CD8-positive, alpha-beta memory T cell (primary cell): ENCODE data around the gene OSBPL1A. TPM values are rescaled to one million over a fixed set of nuclear protein-coding genes. Genes with fewer than 3 reads are reported as not detected.
A peak's percentile ranks its signal among the peaks of the same experiment; 100 is the strongest.

Experiments
- CTCF ChIA-PET: fragments of 350-600 bp; sonication (Branson Sonifier 250); formaldehyde crosslinking; loops from one replicate; lab custom pipeline; 2021; ENCODE audit warnings: antibody characterized with exemption; lab: Charles Lee
- POLR2A ChIA-PET: fragments of 350-600 bp; sonication (Branson Sonifier 250); formaldehyde crosslinking; loops from one replicate; lab custom pipeline; 2021; ENCODE audit warnings: antibody characterized with exemption; lab: Charles Lee
- DNase-seq, 5 donors: peaks; one replicate each; pipeline versions ENCODE4 v3.0.0 to v3.0.0-alpha.2; 2020 to 2022; ENCODE audit warnings: mixed read lengths in 1 of 5
- H3K27ac ChIP-seq: one replicate; pipeline ENCODE4 v1.7.0; 2013; ENCODE audit warnings: low read depth, mild to moderate bottlenecking, low read length, moderate library complexity
- H3K27me3 ChIP-seq: 2 replicates; pipeline ENCODE4 v1.7.0; 2013; ENCODE audit warnings: low read length, mild to moderate bottlenecking; ENCODE audit not compliant: insufficient read depth, poor library complexity, severe bottlenecking
- H3K36me3 ChIP-seq: 2 replicates; pipeline ENCODE4 v1.7.0; 2013; ENCODE audit warnings: mild to moderate bottlenecking, low read length, moderate library complexity; ENCODE audit not compliant: insufficient read depth
- H3K4me1 ChIP-seq: 2 replicates; pipeline ENCODE4 v1.7.0; 2013; ENCODE audit warnings: mild to moderate bottlenecking, low read length, moderate library complexity; ENCODE audit not compliant: insufficient read depth
- H3K4me3 ChIP-seq: 2 replicates; pipeline ENCODE4 v1.7.0; 2013; ENCODE audit warnings: mild to moderate bottlenecking, low read length
- H3K9me3 ChIP-seq: 2 replicates; pipeline ENCODE4 v1.7.0; 2013; ENCODE audit warnings: mild to moderate bottlenecking, low read length
- H3K27ac Mint-ChIP-seq, 8 donors: one replicate each; pipeline ENCODE4 v1.8.0; 2020 to 2021; ENCODE audit warnings: mixed read lengths in 8 of 8, mild to moderate bottlenecking in 6 of 8, inconsistent platforms in 3 of 8, moderate library complexity in 3 of 8
- H3K27me3 Mint-ChIP-seq, 2 donors: one replicate each; pipeline ENCODE4 v1.8.0; 2020 to 2021; ENCODE audit warnings: mixed read lengths in 2 of 2, mild to moderate bottlenecking in 1 of 2, moderate library complexity in 1 of 2
- H3K36me3 Mint-ChIP-seq, 3 donors: one replicate each; pipeline ENCODE4 v1.8.0; 2020 to 2021; ENCODE audit warnings: mixed read lengths in 3 of 3, inconsistent platforms in 1 of 3, mild to moderate bottlenecking in 1 of 3
- H3K4me1 Mint-ChIP-seq, 3 donors: one replicate each; pipeline ENCODE4 v1.8.0; 2020 to 2021; ENCODE audit warnings: mixed read lengths in 3 of 3, inconsistent platforms in 1 of 3, mild to moderate bottlenecking in 1 of 3
- H3K4me3 Mint-ChIP-seq, 7 donors: one replicate each; pipeline ENCODE4 v1.8.0; 2020 to 2021; ENCODE audit warnings: mixed read lengths in 7 of 7, mild to moderate bottlenecking in 6 of 7, moderate library complexity in 4 of 7, inconsistent platforms in 2 of 7
- H3K9me3 Mint-ChIP-seq, 5 donors: one replicate each; pipeline ENCODE4 v1.8.0; 2020 to 2022; ENCODE audit warnings: mixed read lengths in 5 of 5, mild to moderate bottlenecking in 3 of 5, moderate library complexity in 2 of 5, inconsistent platforms in 1 of 5
- polyA plus RNA-seq: library from polyadenylated mRNA; unstranded; fragments of 300-500 nt; fragmentation: Illumina TruSeq; gene quantifications from one replicate; pipeline ENCODE4 v1.2.3, GENCODE V29; 2021
- total RNA-seq, 2 experiments: library from RNA; stranded (reverse); gene quantifications; one replicate each; pipeline ENCODE4 v1.2.3, GENCODE V29; 2021

The OSBPL1A gene
- total and polyA plus RNA-seq, 3 experiments from 2014 or later, result 1.3 to 2.5 (median 1.5) TPM

DNA sequence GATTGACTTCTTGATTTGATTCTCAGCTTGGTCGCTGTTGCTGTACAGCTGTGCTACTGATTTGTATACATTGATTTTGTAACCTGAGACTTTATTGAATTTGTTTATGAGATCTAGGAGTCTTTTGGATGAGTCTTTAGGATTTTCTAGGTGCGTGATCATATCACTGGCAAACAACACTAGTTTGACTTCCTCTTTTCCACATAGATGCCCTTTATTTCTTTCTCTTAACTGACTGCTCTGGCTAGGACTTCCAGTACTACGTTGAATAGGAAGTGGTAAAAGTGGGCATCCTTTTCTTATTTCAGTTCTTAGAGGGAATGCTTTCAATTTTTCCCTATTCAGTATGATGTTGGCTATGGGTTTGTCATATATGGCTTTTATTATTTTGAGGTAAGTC is 101.3 kb downstream of the OSBPL1A start:
- DNase-seq, result no peak
- H3K9me3 Mint-ChIP-seq, result peaks cover 0 to 4% (median 0%) of the 10 kb centered on the region in 5 donors
- Histone ChIP-seq H3K4me3 (no peak overlapping the region), H3K4me1 (no peaks in the 10 kb centered on the region), H3K27ac (no peak overlapping the region), H3K27me3 (no peaks in the 10 kb centered on the region), H3K36me3 (no peaks in the 10 kb centered on the region), H3K9me3 (no peaks in the 10 kb centered on the region)
- CTCF ChIA-PET, result no interaction called here
- peaks cover 6 to 15% of the 10 kb centered on the region in 2 donors for H3K27me3 Mint-ChIP-seq
- no peak overlapping the region for H3K27ac Mint-ChIP-seq
- no peaks in the 10 kb centered on the region for H3K36me3 Mint-ChIP-seq
- no peak overlapping the region for H3K4me3 Mint-ChIP-seq
- POLR2A ChIA-PET, result no interaction called here
- no peaks in the 10 kb centered on the region for H3K4me1 Mint-ChIP-seq

DNA sequence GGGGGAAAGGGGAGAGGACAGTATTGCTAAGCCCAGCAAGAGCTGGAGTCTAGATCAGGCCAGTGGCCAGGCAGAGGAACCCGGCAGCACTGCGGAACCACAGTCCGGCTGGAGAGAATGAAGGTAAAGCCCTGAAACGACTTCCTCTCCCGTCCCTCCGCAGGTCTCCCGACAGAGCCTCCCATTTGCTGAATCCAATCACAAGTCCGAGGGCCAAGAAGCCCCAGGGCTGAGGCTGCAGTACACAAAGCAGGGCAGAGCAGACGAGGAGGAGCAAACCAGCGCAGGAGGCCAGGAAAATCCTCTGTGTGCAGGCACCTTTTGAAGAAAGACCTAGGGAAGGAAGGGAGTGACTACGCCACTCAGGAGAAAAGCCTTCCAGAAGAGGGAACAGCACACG is 104.4 kb downstream of the OSBPL1A start:
- Mint-ChIP-seq H3K27ac (no peak overlapping the region), H3K4me3 (no peak overlapping the region), H3K36me3 (no peaks in the 10 kb centered on the region), H3K9me3 (peaks cover 0 to 4% (median 0%) of the 10 kb centered on the region in 5 donors), H3K27me3 (peaks cover 0 to 4% of the 10 kb centered on the region in 2 donors), H3K4me1 (no peaks in the 10 kb centered on the region)
- no peaks in the 10 kb centered on the region for H3K36me3 ChIP-seq
- ChIA-PET CTCF (no interaction called here), POLR2A (no interaction called here)
- no peaks in the 10 kb centered on the region for H3K4me1 ChIP-seq
- H3K4me3 ChIP-seq, result no peak overlapping the region
- no peak for DNase-seq
- H3K27ac ChIP-seq, result no peak overlapping the region
- no peaks in the 10 kb centered on the region for H3K27me3 ChIP-seq
- no peaks in the 10 kb centered on the region for H3K9me3 ChIP-seq

DNA sequence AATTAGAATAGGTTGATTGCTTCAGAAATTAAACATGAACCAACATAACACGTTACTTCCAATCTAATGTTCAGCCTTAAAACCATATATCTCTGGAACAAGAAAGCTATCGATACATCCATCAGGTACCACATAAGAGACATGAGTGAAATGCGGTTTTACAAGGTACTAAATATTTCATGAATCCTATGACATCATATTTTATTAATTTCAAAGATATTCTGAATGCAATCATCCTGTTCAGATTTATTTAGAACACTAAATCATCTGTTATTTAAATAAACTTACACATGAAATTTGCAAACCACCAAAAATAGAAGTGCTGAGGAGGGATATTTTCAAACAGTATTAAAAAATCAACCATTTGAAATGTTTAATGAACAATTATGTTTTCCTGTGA is 119.0 kb downstream of the OSBPL1A start:
- Histone ChIP-seq H3K27me3 (no peaks in the 10 kb centered on the region), H3K4me3 (no peak overlapping the region), H3K9me3 (no peaks in the 10 kb centered on the region), H3K27ac (no peak overlapping the region), H3K4me1 (no peaks in the 10 kb centered on the region), H3K36me3 (no peaks in the 10 kb centered on the region)
- H3K9me3 Mint-ChIP-seq, result no peaks in the 10 kb centered on the region
- H3K4me3 Mint-ChIP-seq, result no peak overlapping the region
- POLR2A ChIA-PET, result no interaction called here
- CTCF ChIA-PET, result no interaction called here
- no peak overlapping the region for H3K27ac Mint-ChIP-seq
- DNase-seq, result no peak
- peaks cover 10 to 21% of the 10 kb centered on the region in 2 donors for H3K27me3 Mint-ChIP-seq
- H3K4me1 Mint-ChIP-seq, result no peaks in the 10 kb centered on the region
- H3K36me3 Mint-ChIP-seq, result peaks cover 0 to 2% (median 1%) of the 10 kb centered on the region in 3 donors

DNA sequence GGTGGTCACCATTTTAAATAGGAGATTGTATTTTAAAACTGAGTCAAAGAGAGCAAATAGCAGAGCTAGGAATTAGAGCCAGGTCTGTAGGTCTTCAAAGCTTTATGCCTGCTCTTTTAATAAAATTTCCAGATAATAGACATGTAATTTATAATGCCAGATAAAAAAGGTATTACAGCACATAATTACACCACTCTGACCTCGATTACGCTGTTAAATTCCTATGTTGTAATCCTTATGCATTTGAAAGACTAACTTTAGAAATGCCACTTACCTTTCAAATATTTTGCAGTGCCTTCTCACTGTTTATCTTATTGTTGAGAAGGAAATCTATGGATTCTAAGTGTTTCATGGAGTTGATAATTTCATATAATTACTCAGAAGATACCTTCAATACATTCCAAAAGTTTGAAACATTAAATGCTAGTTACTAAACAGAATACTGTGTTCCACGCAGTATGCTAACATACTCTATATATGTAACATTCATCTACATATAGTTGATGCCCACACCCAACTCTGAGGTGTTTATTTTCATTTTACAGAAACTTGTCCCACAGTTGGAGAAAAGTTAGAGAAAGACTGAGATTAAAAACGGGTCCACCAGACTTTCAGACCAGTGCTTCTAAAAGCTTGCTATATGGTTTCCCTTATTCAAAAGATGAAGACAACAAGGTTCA is 120.0 kb downstream of the OSBPL1A start:
- no peaks in the 10 kb centered on the region for H3K4me1 Mint-ChIP-seq
- ChIA-PET CTCF (no interaction called here), POLR2A (no interaction called here)
- no peak overlapping the region for H3K27ac Mint-ChIP-seq
- Histone ChIP-seq H3K27me3 (no peaks in the 10 kb centered on the region), H3K4me1 (no peaks in the 10 kb centered on the region), H3K36me3 (no peaks in the 10 kb centered on the region), H3K27ac (no peak overlapping the region), H3K4me3 (no peak overlapping the region), H3K9me3 (no peaks in the 10 kb centered on the region)
- H3K4me3 Mint-ChIP-seq, result no peak overlapping the region
- peaks cover 10 to 28% of the 10 kb centered on the region in 2 donors for H3K27me3 Mint-ChIP-seq
- DNase-seq, result no peak
- H3K36me3 Mint-ChIP-seq, result peaks cover 0 to 3% (median 2%) of the 10 kb centered on the region in 3 donors
- no peaks in the 10 kb centered on the region for H3K9me3 Mint-ChIP-seq

DNA sequence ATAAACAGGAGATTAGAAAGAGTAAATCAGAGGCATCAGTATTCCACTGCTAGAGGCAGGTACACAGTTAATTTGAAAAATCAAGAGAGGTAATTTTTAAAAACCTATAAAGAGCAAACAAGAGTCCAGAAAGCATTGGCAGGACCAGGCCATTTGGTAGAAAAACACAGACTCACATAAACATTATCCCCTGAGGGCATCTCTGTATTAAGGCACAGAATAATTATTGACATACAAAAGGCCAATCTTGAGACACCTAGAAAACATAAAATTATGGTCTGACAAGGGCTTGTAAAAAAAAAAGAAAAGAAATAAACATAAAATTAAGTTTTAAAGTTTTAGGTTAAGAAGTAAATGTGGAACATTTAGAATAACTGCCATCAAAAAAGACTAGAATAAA is 120.6 kb downstream of the OSBPL1A start:
- Histone ChIP-seq H3K27me3 (peaks cover 5% of the 10 kb centered on the region), H3K4me3 (no peak overlapping the region), H3K36me3 (no peaks in the 10 kb centered on the region), H3K4me1 (no peaks in the 10 kb centered on the region), H3K27ac (no peak overlapping the region), H3K9me3 (no peaks in the 10 kb centered on the region)
- ChIA-PET POLR2A (no interaction called here), CTCF (no interaction called here)
- no peak overlapping the region for H3K27ac Mint-ChIP-seq
- peaks cover 2 to 4% (median 4%) of the 10 kb centered on the region in 3 donors for H3K4me1 Mint-ChIP-seq
- DNase-seq, result no peak
- H3K9me3 Mint-ChIP-seq, result peaks cover 0 to 2% (median 0%) of the 10 kb centered on the region in 5 donors
- no peak overlapping the region for H3K4me3 Mint-ChIP-seq
- peaks cover 0 to 4% (median 3%) of the 10 kb centered on the region in 3 donors for H3K36me3 Mint-ChIP-seq
- H3K27me3 Mint-ChIP-seq, result peaks cover 15 to 33% of the 10 kb centered on the region in 2 donors

DNA sequence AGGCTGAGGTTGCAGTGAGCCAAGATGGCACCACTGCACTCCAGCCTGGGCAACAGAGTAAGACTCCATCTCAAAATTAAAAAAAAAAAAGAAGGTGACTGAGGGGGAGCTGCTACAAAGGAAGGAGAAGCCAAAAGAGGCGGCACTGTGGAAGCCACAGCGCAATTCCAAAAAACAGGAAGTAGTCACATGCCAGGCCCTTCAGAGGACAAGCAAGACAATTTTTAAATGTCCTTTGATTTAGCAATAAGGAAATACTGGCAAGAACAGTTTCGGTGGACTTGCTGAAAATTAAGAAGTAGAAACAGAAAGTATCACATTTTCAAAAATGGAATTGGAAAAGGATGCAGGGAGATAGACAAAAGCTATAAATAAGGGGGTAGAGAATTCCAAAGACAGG is 122.8 kb downstream of the OSBPL1A start:
- Histone ChIP-seq H3K36me3 (no peaks in the 10 kb centered on the region), H3K27me3 (peaks cover 5% of the 10 kb centered on the region), H3K4me3 (no peak overlapping the region), H3K4me1 (no peaks in the 10 kb centered on the region), H3K27ac (no peak overlapping the region), H3K9me3 (no peaks in the 10 kb centered on the region)
- no peak overlapping the region for H3K4me3 Mint-ChIP-seq
- DNase-seq, result no peak
- H3K27me3 Mint-ChIP-seq, result peaks cover 21 to 50% of the 10 kb centered on the region in 2 donors
- H3K4me1 Mint-ChIP-seq, result peaks cover 2 to 11% (median 5%) of the 10 kb centered on the region in 3 donors
- peaks cover 0 to 2% (median 0%) of the 10 kb centered on the region in 5 donors for H3K9me3 Mint-ChIP-seq
- no peak overlapping the region for H3K27ac Mint-ChIP-seq
- ChIA-PET CTCF (no interaction called here), POLR2A (no interaction called here)
- H3K36me3 Mint-ChIP-seq, result peaks cover 0 to 4% (median 3%) of the 10 kb centered on the region in 3 donors

DNA sequence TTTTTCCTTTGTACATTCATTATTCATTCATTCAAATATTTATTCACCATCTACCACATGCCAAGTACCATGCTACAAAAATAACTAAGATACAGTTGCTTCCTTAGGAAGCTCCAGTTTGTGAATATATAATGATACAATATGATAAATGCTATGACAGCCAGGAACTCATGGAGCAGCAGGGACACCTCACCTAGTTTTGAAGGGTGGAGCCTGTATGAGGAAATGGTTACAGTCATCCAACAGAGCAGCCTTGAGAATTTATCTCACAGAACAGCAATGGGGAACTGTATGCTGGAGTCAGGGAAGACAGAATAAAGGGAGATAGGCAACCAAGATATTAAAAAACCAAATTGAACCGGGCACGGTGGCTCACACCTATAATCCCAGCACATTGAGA is 124.0 kb downstream of the OSBPL1A start:
- DNase-seq, result no peak
- ChIA-PET POLR2A (no interaction called here), CTCF (no interaction called here)
- H3K27me3 ChIP-seq, result peaks cover 5% of the 10 kb centered on the region
- H3K36me3 ChIP-seq, result no peaks in the 10 kb centered on the region
- Mint-ChIP-seq H3K4me1 (peaks cover 2 to 11% (median 5%) of the 10 kb centered on the region in 3 donors), H3K9me3 (peaks cover 0 to 2% (median under 1%) of the 10 kb centered on the region in 5 donors), H3K4me3 (no peak overlapping the region), H3K36me3 (peaks cover 0 to 4% (median 3%) of the 10 kb centered on the region in 3 donors), H3K27ac (no peak overlapping the region), H3K27me3 (peaks cover 23 to 57% of the 10 kb centered on the region in 2 donors)
- no peaks in the 10 kb centered on the region for H3K9me3 ChIP-seq
- H3K4me1 ChIP-seq, result no peaks in the 10 kb centered on the region
- H3K4me3 ChIP-seq, result no peak overlapping the region
- no peak overlapping the region for H3K27ac ChIP-seq

DNA sequence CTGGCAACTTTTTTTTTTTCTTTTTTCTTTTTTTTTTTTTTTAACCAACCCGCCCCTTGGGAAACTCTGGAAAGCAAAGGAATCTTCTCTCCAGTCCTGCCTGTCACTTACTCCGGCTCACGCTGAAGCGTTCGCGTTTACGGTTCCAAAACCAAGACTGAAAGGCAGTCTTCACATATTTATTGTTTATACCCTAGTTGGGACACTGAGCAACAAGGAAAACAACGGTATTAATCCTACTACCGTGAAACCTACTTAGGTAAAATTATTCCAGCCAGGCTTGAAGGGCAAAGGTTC is 125.4 kb downstream of the OSBPL1A start:
- Mint-ChIP-seq H3K27me3 (peaks cover 27 to 57% of the 10 kb centered on the region in 2 donors), H3K4me3 (peak overlapping the region in 6 of 7 donors; percentile 60 to 88 (median 72)), H3K9me3 (peaks cover 0 to 4% (median 2%) of the 10 kb centered on the region in 5 donors), H3K27ac (no peak overlapping the region), H3K36me3 (peaks cover 0 to 4% (median 3%) of the 10 kb centered on the region in 3 donors), H3K4me1 (peaks cover 2 to 11% (median 5%) of the 10 kb centered on the region in 3 donors)
- ChIA-PET POLR2A (interaction anchor here (0.5 kb wide), 1 partner anchor 31 kb away, joined by 3 read pairs; no protein-coding TSS in a partner anchor), CTCF (no interaction called here)
- no peaks in the 10 kb centered on the region for H3K36me3 ChIP-seq
- no peak overlapping the region for H3K27ac ChIP-seq
- peaks cover 5% of the 10 kb centered on the region for H3K27me3 ChIP-seq
- H3K9me3 ChIP-seq, result no peaks in the 10 kb centered on the region
- no peak for DNase-seq
- no peak overlapping the region for H3K4me3 ChIP-seq
- H3K4me1 ChIP-seq, result no peaks in the 10 kb centered on the region
